Activated CD4-positive, alpha-beta T cell treated with anti-CD3 and anti-CD28 coated beads, Interleukin-2, amount 10 ng/mL, durations not matched to agents 7 days and 5 days (primary cell): ENCODE results near the gene PTGDR2. TPM values are rescaled to one million over a fixed set of nuclear protein-coding genes. Genes with fewer than 3 reads are reported as not detected.

ENCODE experiments used
- CTCF ChIA-PET: fragments of 350-600 bp; sonication (Branson Sonifier 250); formaldehyde crosslinking; loops from one replicate; lab custom pipeline; 2021; ENCODE audit warnings: antibody characterized with exemption; lab: Charles Lee
- POLR2A ChIA-PET: fragments of 350-600 bp; sonication (Branson Sonifier 250); formaldehyde crosslinking; loops from one replicate; lab custom pipeline; 2021; ENCODE audit warnings: antibody characterized with exemption; lab: Charles Lee
- DNase-seq: peaks from one replicate; pipeline ENCODE4 v3.0.0-alpha.2; 2020
- H3K27ac Mint-ChIP-seq: one replicate; pipeline ENCODE4 v1.8.0; 2021; ENCODE audit warnings: mild to moderate bottlenecking, moderate library complexity, mixed read lengths
- H3K27me3 Mint-ChIP-seq: one replicate; pipeline ENCODE4 v1.8.0; 2021; ENCODE audit warnings: mixed read lengths
- H3K36me3 Mint-ChIP-seq: one replicate; pipeline ENCODE4 v1.8.0; 2021; ENCODE audit warnings: low read depth, mixed read lengths
- H3K4me1 Mint-ChIP-seq: one replicate; pipeline ENCODE4 v1.8.0; 2021; ENCODE audit warnings: mixed read lengths
- H3K4me3 Mint-ChIP-seq: one replicate; pipeline ENCODE4 v1.8.0; 2021; ENCODE audit warnings: mild to moderate bottlenecking, moderate library complexity, mixed read lengths
- H3K9me3 Mint-ChIP-seq: one replicate; pipeline ENCODE4 v1.8.0; 2021; ENCODE audit warnings: mixed read lengths
- total RNA-seq, 2 experiments: library from RNA; stranded (reverse); gene quantifications; one replicate each; pipeline ENCODE4 v1.2.3, GENCODE V29; 2021

Gene PTGDR2
- total RNA-seq = 1 to 10 TPM; 1.3 to 1.4 TPM

GRCh38 chr11:60855726-60856633, at the start of gene PTGDR2:
Gene PTGDR2 (minus strand): TSS chr11:60855950. CDS start chr11:60853722, 2,228 bp downstream.
- POLR2A ChIA-PET = no interaction called here
- no peak for DNase-seq

GRCh38 chr11:60905047-60905446, 49.3 kb upstream of the PTGDR2 start:
- Mint-ChIP-seq H3K9me3 (no peaks in the 10 kb centered on the region), H3K27me3 (peaks cover 9% of the 10 kb centered on the region), H3K27ac (peak overlapping the region; percentile 80), H3K4me3 (peak overlapping the region; percentile 80), H3K4me1 (peaks cover 34% of the 10 kb centered on the region), H3K36me3 (peaks cover 28% of the 10 kb centered on the region)
- CTCF ChIA-PET = interaction anchor here (0.7 to 6.1 kb wide), 5 partner anchors 8 to 138 kb away, joined by 3 to 40 read pairs (median 6); partner anchors contain the start of gene TMEM109
- no peak for DNase-seq
- POLR2A ChIA-PET = no interaction called here

More at GRCh38 chr11:60855726-60856633, at the start of gene PTGDR2:
- H3K9me3 Mint-ChIP-seq = no peaks in the 10 kb centered on the region
- H3K4me3 Mint-ChIP-seq = peak within 1 kb of the TSS; percentile 46
- H3K36me3 Mint-ChIP-seq = peaks cover 3% of the 10 kb centered on the region
- CTCF ChIA-PET = interaction anchor here (0.9 to 1.9 kb wide), 5 partner anchors 9 to 47 kb away, joined by 3 to 5 read pairs (median 4); no protein-coding TSS in a partner anchor
- peaks cover 31% of the 10 kb centered on the region for H3K4me1 Mint-ChIP-seq
- no peaks in the 10 kb centered on the region for H3K27me3 Mint-ChIP-seq
- no peak within 1 kb of the TSS for H3K27ac Mint-ChIP-seq

GRCh38 chr11:60902625-60903024, 46.9 kb upstream of the PTGDR2 start:
- Mint-ChIP-seq H3K36me3 (peaks cover 49% of the 10 kb centered on the region), H3K27ac (peak overlapping the region; percentile 22), H3K27me3 (peaks cover under 1% of the 10 kb centered on the region), H3K4me3 (no peak overlapping the region), H3K4me1 (peaks cover 32% of the 10 kb centered on the region), H3K9me3 (no peaks in the 10 kb centered on the region)
- CTCF ChIA-PET = interaction anchor here (1.1 to 6.1 kb wide), 5 partner anchors 11 to 72 kb away, joined by 3 to 40 read pairs (median 4); partner anchors contain the start of genes PTGDR2 and TMEM109
- POLR2A ChIA-PET = no interaction called here
- no peak for DNase-seq

GRCh38 chr11:60900673-60901404, 45.1 kb upstream of the PTGDR2 start:
- no peak for DNase-seq
- H3K36me3 Mint-ChIP-seq = peaks cover 64% of the 10 kb centered on the region
- no peaks in the 10 kb centered on the region for H3K9me3 Mint-ChIP-seq
- H3K27me3 Mint-ChIP-seq = no peaks in the 10 kb centered on the region
- no peak overlapping the region for H3K27ac Mint-ChIP-seq
- peaks cover 21% of the 10 kb centered on the region for H3K4me1 Mint-ChIP-seq
- ChIA-PET POLR2A (no interaction called here), CTCF (interaction anchor here (1.9 to 6.1 kb wide), 2 partner anchors 9 to 12 kb away, joined by 6 to 40 read pairs; partner anchors contain the start of gene TMEM109)
- no peak overlapping the region for H3K4me3 Mint-ChIP-seq

- Mint-ChIP-seq H3K36me3 (peaks cover 69% of the 10 kb centered on the region), H3K9me3 (no peaks in the 10 kb centered on the region), H3K4me1 (peaks cover 14% of the 10 kb centered on the region), H3K27me3 (no peaks in the 10 kb centered on the region), H3K4me3 (no peak overlapping the region), H3K27ac (no peak overlapping the region)
- no peak for DNase-seq
- ChIA-PET POLR2A (no interaction called here), CTCF (interaction anchor here (0.6 to 5.2 kb wide), 11 partner anchors 8 to 1114 kb away, joined by 3 to 20 read pairs (median 5); partner anchors contain the start of gene TMEM109)
These were observed 44.2 kb upstream of the PTGDR2 start for GRCh38 chr11:60899977-60900376.

- Mint-ChIP-seq H3K4me1 (peaks cover 8% of the 10 kb centered on the region), H3K27me3 (no peaks in the 10 kb centered on the region), H3K4me3 (no peak overlapping the region), H3K27ac (no peak overlapping the region), H3K36me3 (peaks cover 70% of the 10 kb centered on the region), H3K9me3 (no peaks in the 10 kb centered on the region)
- ChIA-PET CTCF (interaction anchor here (0.6 to 5.2 kb wide), 15 partner anchors 8 to 1985 kb away, joined by 3 to 20 read pairs (median 4); partner anchors contain the start of genes PRPF19 and TMEM109), POLR2A (no interaction called here)
- peak; percentile 26 for DNase-seq
These were observed 43.5 kb upstream of the PTGDR2 start for GRCh38 chr11:60899046-60899936.

GRCh38 chr11:60897496-60897895, 41.7 kb upstream of the PTGDR2 start:
- H3K9me3 Mint-ChIP-seq = no peaks in the 10 kb centered on the region
- no peaks in the 10 kb centered on the region for H3K4me1 Mint-ChIP-seq
- no peak overlapping the region for H3K27ac Mint-ChIP-seq
- ChIA-PET POLR2A (no interaction called here), CTCF (interaction anchor here (0.8 to 5.2 kb wide), 3 partner anchors 10 to 66 kb away, joined by 3 to 20 read pairs (median 6); no protein-coding TSS in a partner anchor)
- no peaks in the 10 kb centered on the region for H3K27me3 Mint-ChIP-seq
- no peak for DNase-seq
- H3K4me3 Mint-ChIP-seq = no peak overlapping the region
- peaks cover 69% of the 10 kb centered on the region for H3K36me3 Mint-ChIP-seq

- no peaks in the 10 kb centered on the region for H3K4me1 Mint-ChIP-seq
- H3K27ac Mint-ChIP-seq = no peak overlapping the region
- ChIA-PET POLR2A (no interaction called here), CTCF (interaction anchor here (0.9 to 5.2 kb wide), 3 partner anchors 8 to 65 kb away, joined by 3 to 20 read pairs (median 4); no protein-coding TSS in a partner anchor)
- no peaks in the 10 kb centered on the region for H3K27me3 Mint-ChIP-seq
- peaks cover 70% of the 10 kb centered on the region for H3K36me3 Mint-ChIP-seq
- no peak for DNase-seq
- H3K9me3 Mint-ChIP-seq = no peaks in the 10 kb centered on the region
- no peak overlapping the region for H3K4me3 Mint-ChIP-seq
These were observed 39.9 kb upstream of the PTGDR2 start for GRCh38 chr11:60895687-60896086.

GRCh38 chr11:60891103-60891741, 35.5 kb upstream of the PTGDR2 start:
- POLR2A ChIA-PET = no interaction called here
- Mint-ChIP-seq H3K27me3 (no peaks in the 10 kb centered on the region), H3K36me3 (peaks cover 37% of the 10 kb centered on the region), H3K9me3 (no peaks in the 10 kb centered on the region), H3K4me1 (peaks cover 2% of the 10 kb centered on the region), H3K4me3 (no peak overlapping the region), H3K27ac (no peak overlapping the region)
- CTCF ChIA-PET = interaction anchor here (0.6 to 1.5 kb wide), 6 partner anchors 9 to 720 kb away, joined by 3 to 6 read pairs (median 4); partner anchors contain the start of gene PTGDR2
- no peak for DNase-seq

- peaks cover 32% of the 10 kb centered on the region for H3K36me3 Mint-ChIP-seq
- H3K27me3 Mint-ChIP-seq = no peaks in the 10 kb centered on the region
- POLR2A ChIA-PET = no interaction called here
- H3K4me1 Mint-ChIP-seq = peaks cover 3% of the 10 kb centered on the region
- no peak overlapping the region for H3K27ac Mint-ChIP-seq
- DNase-seq = no peak
- H3K9me3 Mint-ChIP-seq = no peaks in the 10 kb centered on the region
- CTCF ChIA-PET = interaction anchor here (0.7 to 1.8 kb wide), 4 partner anchors 8 to 719 kb away, joined by 3 to 8 read pairs (median 4); partner anchors contain the start of gene PTGDR2
- H3K4me3 Mint-ChIP-seq = no peak overlapping the region
These were observed 34.9 kb upstream of the PTGDR2 start for GRCh38 chr11:60890696-60891095.

GRCh38 chr11:60889869-60890311, 34.1 kb upstream of the PTGDR2 start:
- Mint-ChIP-seq H3K36me3 (peaks cover 30% of the 10 kb centered on the region), H3K27me3 (no peaks in the 10 kb centered on the region), H3K9me3 (no peaks in the 10 kb centered on the region), H3K27ac (no peak overlapping the region), H3K4me1 (peaks cover 3% of the 10 kb centered on the region), H3K4me3 (no peak overlapping the region)
- CTCF ChIA-PET = interaction anchor here (1.2 to 1.8 kb wide), 3 partner anchors 9 to 59 kb away, joined by 4 to 8 read pairs (median 5); no protein-coding TSS in a partner anchor
- POLR2A ChIA-PET = interaction anchor here (0.6 kb wide), 1 partner anchor 43 kb away, joined by 3 read pairs; no protein-coding TSS in a partner anchor
- DNase-seq = no peak
